HG03103 (cell line): ENCODE data around the gene TIAM1.

Experiments
- ATAC-seq: cut with Tn5 transposase; IDR thresholded peaks from one replicate; pipeline ENCODE4 v1.9.1; 2021; ENCODE audit warnings: low read depth; ENCODE audit not compliant: unreplicated experiment

Gene TIAM1

GRCh38 chr21:31107871-31108270 is 236.2 kb downstream of the TIAM1 start:
- peak; percentile 59 for ATAC-seq

- no peak for ATAC-seq
Measured at GRCh38 chr21:31107176-31107785, 236.8 kb downstream of the TIAM1 start.

DNA sequence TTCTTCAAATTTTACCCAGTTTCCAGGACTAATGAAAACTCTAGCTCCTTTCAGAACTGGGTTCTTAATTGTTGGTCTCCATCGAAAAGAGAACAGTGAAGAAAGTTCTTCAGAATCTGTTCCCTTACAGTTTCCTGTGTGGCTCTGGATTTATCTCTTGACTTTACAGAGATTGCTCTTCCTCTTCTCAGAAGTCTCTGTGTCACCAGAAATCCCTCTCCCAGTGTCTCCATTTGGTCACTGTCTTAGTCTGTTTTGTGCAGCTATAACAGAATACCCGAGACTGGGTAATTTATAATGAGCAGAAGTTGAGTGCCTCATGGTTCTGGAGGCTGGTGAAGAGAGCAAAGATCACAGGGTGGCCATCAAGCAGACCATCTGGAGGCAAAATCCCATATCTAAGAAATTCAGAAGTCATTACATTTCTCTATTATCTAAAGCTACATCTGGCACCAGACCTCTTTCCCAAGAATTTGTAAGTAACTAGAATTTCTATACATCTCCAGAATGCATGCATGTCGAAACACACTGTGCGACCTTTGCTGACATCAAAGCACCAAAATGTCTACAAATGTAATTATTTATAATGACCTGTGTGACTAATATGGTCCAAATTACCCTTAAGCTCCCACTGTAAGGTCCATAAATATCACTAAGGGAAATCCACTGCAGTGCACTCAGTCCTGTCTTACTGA is 240.3 kb downstream of the TIAM1 start:
- ATAC-seq, result no peak

DNA sequence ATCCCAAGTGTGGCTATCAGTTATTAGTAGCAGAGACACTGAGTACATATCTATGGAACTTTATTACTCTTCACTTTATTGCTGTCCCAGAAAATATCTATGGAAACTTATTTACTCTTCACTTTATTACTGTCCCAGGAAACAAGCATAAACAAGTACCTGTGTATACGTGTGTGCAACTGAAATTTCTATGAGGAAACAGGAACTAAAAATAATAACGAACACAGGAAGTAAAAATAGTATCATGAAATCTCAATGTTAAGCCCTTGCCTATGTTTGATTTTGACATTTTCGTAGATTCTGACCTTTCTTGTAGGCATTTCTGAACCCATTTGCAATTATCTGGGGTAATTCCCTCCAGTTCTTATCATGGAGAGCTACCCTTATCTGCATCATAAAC is 240.9 kb downstream of the TIAM1 start:
- ATAC-seq, result no peak

DNA sequence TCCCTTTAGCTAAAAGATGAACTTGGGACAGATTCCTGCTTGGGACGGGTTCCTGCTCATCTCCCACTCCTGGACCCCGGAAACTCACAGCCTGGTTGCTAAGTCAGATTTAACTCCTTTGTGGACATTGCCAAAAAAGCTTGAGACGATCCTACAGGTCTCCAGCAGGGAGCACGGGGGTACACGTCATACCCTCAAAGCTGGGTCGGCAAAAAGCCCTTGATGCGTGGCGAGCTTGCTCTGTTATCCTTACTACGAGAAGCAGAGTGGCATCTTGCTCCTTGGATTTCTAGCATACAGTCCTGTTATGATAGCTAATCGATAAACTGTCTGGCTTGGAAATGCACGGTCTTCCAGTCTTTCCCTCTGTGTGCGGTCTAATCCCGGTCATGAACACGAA is 244.9 kb downstream of the TIAM1 start:
- ATAC-seq, result no peak

DNA sequence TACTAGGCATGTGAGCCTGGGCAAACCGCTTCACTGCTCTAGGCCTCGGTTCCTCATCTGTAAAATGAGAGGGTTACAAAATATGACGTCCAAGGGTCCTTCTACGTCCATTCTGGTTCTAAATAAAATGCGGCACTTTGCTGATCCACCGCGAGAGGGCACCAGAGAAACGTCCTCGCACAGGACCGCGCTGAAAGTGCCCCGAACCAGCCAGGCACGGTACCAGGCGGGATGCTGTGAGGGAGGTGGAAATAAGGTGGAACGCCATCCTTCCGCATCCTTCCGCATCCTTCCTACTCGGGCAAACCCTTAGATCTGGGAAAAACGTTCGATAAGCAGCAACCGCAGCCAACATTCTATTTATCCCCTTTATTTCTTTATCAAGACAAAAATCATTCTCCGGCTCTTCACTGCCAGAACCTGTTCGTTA is 245.5 kb downstream of the TIAM1 start:
- ATAC-seq, result peak; percentile 79

- no peak for ATAC-seq
Measured at GRCh38 chr21:31092832-31093625, 251.0 kb downstream of the TIAM1 start.

GRCh38 chr21:31090376-31090775 is 253.7 kb downstream of the TIAM1 start:
- no peak for ATAC-seq

GRCh38 chr21:31088474-31088751 is 255.6 kb downstream of the TIAM1 start:
- ATAC-seq, result no peak

DNA sequence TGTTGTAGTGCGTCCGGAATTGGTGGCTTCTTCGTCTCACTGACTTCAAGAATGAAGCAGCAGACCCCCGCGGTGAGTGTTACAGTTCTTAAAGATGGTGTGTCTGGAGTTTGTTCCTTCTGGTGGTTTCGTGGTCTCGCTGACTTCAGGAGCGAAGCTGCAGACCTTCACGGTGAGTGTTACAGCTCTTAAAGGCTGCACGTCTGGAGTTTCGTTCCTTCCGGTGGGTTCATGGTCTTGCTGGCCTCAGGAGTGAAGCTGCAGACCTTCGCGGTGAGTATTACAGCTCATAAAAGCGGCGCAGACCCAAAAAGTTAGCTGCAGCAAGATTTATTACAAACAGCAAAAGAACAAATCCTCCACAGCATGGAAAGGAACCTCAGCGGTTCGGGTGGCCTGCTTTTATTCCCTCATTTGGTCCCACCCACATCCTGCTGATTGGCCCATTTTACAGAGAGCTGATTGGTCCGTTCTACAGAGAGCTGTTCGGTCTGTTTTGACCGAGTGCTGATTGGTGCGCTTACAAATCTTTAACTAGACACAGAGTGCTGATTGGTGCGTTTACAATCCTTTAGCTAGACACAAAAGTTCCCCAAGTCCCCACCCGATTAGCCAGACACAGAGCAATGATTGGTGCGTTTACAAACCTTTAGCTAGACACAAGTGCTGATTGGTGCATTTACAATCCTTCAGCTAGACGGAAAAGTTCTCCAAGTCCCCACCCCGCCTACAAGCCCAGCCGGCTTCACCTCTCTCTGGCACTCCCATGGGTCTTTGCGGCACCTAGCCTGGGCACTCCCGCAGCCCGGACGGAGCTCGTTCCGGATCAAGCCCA is 256.2 kb downstream of the TIAM1 start:
- no peak for ATAC-seq

- ATAC-seq, result no peak
Measured at GRCh38 chr21:31084689-31085088, 259.4 kb downstream of the TIAM1 start.

GRCh38 chr21:31078796-31079195 is 265.3 kb downstream of the TIAM1 start:
- peak; percentile 86 for ATAC-seq

DNA sequence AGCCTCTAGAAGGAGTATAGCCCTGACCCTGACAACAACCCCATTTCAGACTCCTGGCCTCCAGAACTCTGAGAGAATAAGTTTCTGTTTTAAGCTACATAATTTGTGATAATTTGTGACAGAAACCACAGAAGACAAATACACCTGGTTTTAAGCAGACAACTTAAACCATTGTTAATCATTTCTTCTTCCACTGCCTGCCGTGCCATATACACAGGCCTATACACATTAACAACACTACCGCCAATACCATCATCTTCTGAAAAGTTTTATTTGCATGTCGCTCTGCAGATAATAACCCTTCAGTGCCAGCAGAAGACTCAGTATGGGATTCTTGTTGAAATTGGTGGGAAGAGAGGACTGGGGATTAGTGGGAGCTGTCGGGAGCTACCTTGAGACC is 265.8 kb downstream of the TIAM1 start:
- no peak for ATAC-seq

- ATAC-seq, result no peak
Measured at GRCh38 chr21:31075848-31076247, 268.2 kb downstream of the TIAM1 start.

DNA sequence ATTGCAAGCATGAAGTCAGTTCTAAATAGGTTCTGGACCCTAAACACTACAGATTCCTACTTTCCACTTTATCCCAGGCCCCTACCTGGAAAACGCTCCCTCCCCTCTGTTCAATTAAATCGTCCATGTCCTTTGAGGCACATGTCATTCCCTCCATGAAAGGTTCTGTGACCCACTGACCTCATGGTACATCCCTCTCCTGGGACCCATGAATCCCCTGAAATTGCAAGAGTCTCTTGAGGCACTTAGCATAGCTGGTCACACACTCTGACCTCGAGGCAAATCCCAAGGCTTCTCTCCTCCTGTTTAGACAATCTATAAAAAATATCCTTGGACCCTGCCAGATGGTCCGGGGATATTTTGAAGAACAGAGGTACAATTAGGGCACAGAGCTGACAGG is 271.5 kb downstream of the TIAM1 start:
- ATAC-seq, result no peak
